Measurements from ENCODE around the gene PACSIN2.
"Not testable (repeated sequence)": the region's sequence is repeated elsewhere in the genome, so short reads cannot be mapped to it uniquely, and the experiment has no call there.

PACSIN2 gene

DNA sequence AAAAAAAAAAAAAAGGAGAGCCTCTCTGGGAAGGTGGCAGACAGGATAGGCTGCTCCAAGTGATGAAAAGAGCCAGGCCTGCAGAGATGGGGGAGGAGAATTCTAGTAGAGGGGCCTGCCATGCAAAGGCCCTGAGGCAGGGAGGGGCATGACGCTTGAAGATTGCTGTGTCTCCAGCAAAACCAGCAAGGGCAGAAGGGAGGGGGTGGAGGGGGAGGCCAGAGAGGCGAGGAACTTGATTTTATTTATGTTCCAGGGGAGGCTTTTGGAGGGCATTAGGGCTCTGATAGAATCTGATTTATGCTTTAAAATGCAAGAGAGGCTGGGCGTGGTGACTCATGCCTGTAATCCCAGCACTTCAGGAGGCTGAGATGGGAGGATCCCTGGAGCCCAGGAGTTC lies 16.7 kb upstream of the PACSIN2 start:
- TF ChIP-seq CTCF (conservative IDR thresholded peaks at IDR 0.05; ENCODE audit: low read depth): no peak
- H3K27ac ChIP-seq: no peak overlapping the region
- no peak for DNase-seq (ENCODE audit: low spot score)
- ChIA-PET POLR2A (ENCODE audit: low non-redundant PET) (no interaction called here), CTCF (no interaction called here)

DNA sequence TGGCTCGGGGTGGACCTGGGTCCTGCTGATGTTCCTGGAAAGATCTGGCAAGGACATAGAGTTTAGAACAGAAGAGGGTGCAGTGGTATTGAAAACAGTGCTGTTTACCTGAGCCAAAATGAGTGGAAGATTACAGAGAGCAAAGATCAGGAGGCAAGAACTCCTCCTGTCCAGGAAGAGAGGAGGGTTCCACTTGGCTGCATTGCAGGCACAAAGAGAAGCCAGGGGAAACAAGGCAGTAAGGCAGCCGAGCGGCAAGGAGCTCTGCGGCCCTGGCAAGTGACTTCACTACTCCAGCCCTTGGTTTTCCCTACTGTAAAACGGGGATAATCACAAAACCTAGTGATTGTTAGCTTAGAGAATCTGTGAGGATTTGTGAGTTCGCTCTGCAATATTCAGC lies 3.7 kb upstream of the PACSIN2 start:
- ChIA-PET CTCF (no interaction called here), POLR2A (ENCODE audit: low non-redundant PET) (no interaction called here)
- no peak for DNase-seq (ENCODE audit: low spot score)
- H3K27ac ChIP-seq: peak overlapping the region; percentile 61
- no peak for TF ChIP-seq CTCF (conservative IDR thresholded peaks at IDR 0.05; ENCODE audit: low read depth)

GRCh38 chr22:43017525-43018460 lies 2.8 kb upstream of the PACSIN2 start:
- ChIA-PET POLR2A (ENCODE audit: low non-redundant PET) (no interaction called here), CTCF (no interaction called here)
- no peak for DNase-seq (ENCODE audit: low spot score)
- no peak for TF ChIP-seq CTCF (conservative IDR thresholded peaks at IDR 0.05; ENCODE audit: low read depth)
- peak overlapping the region; percentile 39 for H3K27ac ChIP-seq

- CTCF ChIA-PET; H3K27ac ChIP-seq; DNase-seq (ENCODE audit: low spot score): not testable (repeated sequence)
- POLR2A ChIA-PET (ENCODE audit: low non-redundant PET): interaction anchor here (0.7 kb wide), 1 partner anchor 141 kb away, joined by 3 read pairs; no protein-coding TSS in a partner anchor
These were observed 1.2 kb upstream of the PACSIN2 start for GRCh38 chr22:43016150-43016549.

DNA sequence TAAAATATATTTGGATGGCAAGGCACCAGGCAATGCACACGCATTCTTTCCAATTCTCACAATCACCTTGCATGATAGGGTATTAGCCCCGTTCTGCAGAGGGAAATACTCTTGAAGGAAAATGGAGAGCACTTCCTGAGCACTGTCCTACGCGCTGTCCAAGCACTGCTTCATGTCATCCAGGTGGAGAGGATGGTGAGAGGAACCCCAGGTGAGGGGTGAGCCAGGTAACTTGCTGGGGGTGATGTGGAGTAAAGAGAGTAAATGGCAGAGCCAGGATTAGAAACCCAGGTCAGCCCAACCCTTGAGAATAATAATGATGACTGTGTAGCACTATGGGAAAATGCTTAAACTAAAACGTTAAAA lies 711 bp upstream of the PACSIN2 start:
- no peak for DNase-seq (ENCODE audit: low spot score)
- ChIA-PET CTCF (no interaction called here), POLR2A (ENCODE audit: low non-redundant PET) (no interaction called here)
- H3K27ac ChIP-seq: peak overlapping the region; percentile 73
- no peak for TF ChIP-seq CTCF (conservative IDR thresholded peaks at IDR 0.05; ENCODE audit: low read depth)

- H3K27ac ChIP-seq: peak overlapping the region; percentile 73
- ChIA-PET CTCF (no interaction called here), POLR2A (ENCODE audit: low non-redundant PET) (interaction anchor here (1.1 kb wide), 1 partner anchor 14 kb away, joined by 4 read pairs; no protein-coding TSS in a partner anchor)
- TF ChIP-seq CTCF (conservative IDR thresholded peaks at IDR 0.05; ENCODE audit: low read depth): no peak
- DNase-seq (ENCODE audit: low spot score): peak; percentile 20
These were observed 557 bp downstream of the PACSIN2 start for GRCh38 chr22:43014316-43014868.

All from RWPE1 (cell line).